Neural cell (in vitro differentiated cells): ENCODE measurements around the gene ATP2A1. TPM values are rescaled to one million over a fixed set of nuclear protein-coding genes. Genes with fewer than 3 reads are reported as not detected.

Experiments used
- H2AFZ ChIP-seq: fragments of 200-600, 300-800 bp; sonication (generic), shearing (Covaris generic); 2 replicates; pipeline ENCODE4 v1.6.0; 2014; ENCODE audit warnings: low read depth, mild to moderate bottlenecking, antibody characterized with exemption, low read length, moderate library complexity
- H3F3A ChIP-seq: fragments of 200-600 bp; shearing (Covaris generic); 2 replicates; pipeline ENCODE4 v1.6.1; 2016; ENCODE audit warnings: mild to moderate bottlenecking, moderate library complexity, mixed read lengths, antibody characterized with exemption, low read length; ENCODE audit not compliant: insufficient read depth, poor library complexity, severe bottlenecking
- H3K27ac ChIP-seq: fragments of 200-600, 300-800 bp; sonication (generic), shearing (Covaris generic); 2 replicates; pipeline ENCODE4 v1.5.1; 2014; ENCODE audit warnings: mild to moderate bottlenecking, low read length, moderate library complexity
- H3K27me3 ChIP-seq: fragments of 300-800, 200-600 bp; sonication (generic), shearing (Covaris generic); 2 replicates; pipeline ENCODE4 v1.6.0; 2014; ENCODE audit warnings: mild to moderate bottlenecking, low read depth, low read length, moderate library complexity; ENCODE audit not compliant: insufficient read depth
- H3K36me3 ChIP-seq: fragments of 300-800, 200-600 bp; sonication (generic), shearing (Covaris generic); 2 replicates; pipeline ENCODE4 v1.5.1; 2014; ENCODE audit warnings: mild to moderate bottlenecking, antibody characterized with exemption, low read length, moderate library complexity; ENCODE audit not compliant: insufficient read depth
- H3K4me2 ChIP-seq: fragments of 300-800, 200-600 bp; sonication (generic), shearing (Covaris generic); 2 replicates; pipeline ENCODE4 v1.6.0; 2014; ENCODE audit warnings: mild to moderate bottlenecking, low read length
- H3K4me3 ChIP-seq: fragments of 300-800, 200-600 bp; sonication (generic), shearing (Covaris generic); 2 replicates; pipeline ENCODE4 v1.5.1; 2014; ENCODE audit warnings: mild to moderate bottlenecking, low read length, moderate library complexity
- H3K79me2 ChIP-seq: fragments of 200-600 bp; shearing (Covaris generic); replicated peaks from 2 replicates; pipeline ENCODE4 v1.6.0; 2014; ENCODE audit warnings: mild to moderate bottlenecking, low read length, moderate library complexity; ENCODE audit not compliant: insufficient read depth
- H3K9ac ChIP-seq: fragments of 300-800, 200-600 bp; sonication (generic), shearing (Covaris generic); 2 replicates; pipeline ENCODE4 v1.6.1; 2016; ENCODE audit warnings: mild to moderate bottlenecking, low read length, mixed read lengths
- H3K9me2 ChIP-seq: fragments of 200-600 bp; shearing (Covaris generic); 2 replicates; pipeline ENCODE4 v1.6.1; 2016; ENCODE audit warnings: mild to moderate bottlenecking, low read length, mixed read lengths; ENCODE audit not compliant: insufficient read depth
- H3K9me3 ChIP-seq: fragments of 200-600, 300-800 bp; sonication (generic), shearing (Covaris generic); 2 replicates; pipeline ENCODE4 v1.6.1; 2016; ENCODE audit warnings: mild to moderate bottlenecking, mixed run types, low read length, moderate library complexity, mixed read lengths
- H4K20me1 ChIP-seq: fragments of 200-600 bp; shearing (Covaris generic); 2 replicates; pipeline ENCODE4 v1.6.1; 2016; ENCODE audit warnings: mild to moderate bottlenecking, mixed run types; ENCODE audit not compliant: insufficient read depth
- CTCF ChIP-seq: fragments of 450-650 bp; IDR thresholded peaks from 2 replicates; pipeline ENCODE4 v1.5.1; 2014; ENCODE audit warnings: antibody characterized with exemption, mild to moderate bottlenecking, moderate library complexity; ENCODE audit not compliant: poor library complexity, severe bottlenecking
- EP300 ChIP-seq: fragments of 450-650 bp; conservative IDR thresholded peaks from 2 replicates; pipeline ENCODE4 v1.6.1; 2014; ENCODE audit warnings: antibody characterized with exemption, mild to moderate bottlenecking, moderate library complexity; ENCODE audit not compliant: poor library complexity, severe bottlenecking
- EZH2 ChIP-seq: fragments of 200-600, 300-800 bp; shearing (Covaris generic), sonication (generic); IDR thresholded peaks from 2 replicates; pipeline ENCODE4 v1.6.1; 2014; ENCODE audit warnings: antibody characterized with exemption, low read length, borderline replicate concordance, mild to moderate bottlenecking; ENCODE audit not compliant: insufficient read depth, poor library complexity, severe bottlenecking
- MXI1 ChIP-seq: fragments of 450-650 bp; conservative IDR thresholded peaks from 2 replicates; pipeline ENCODE4 v1.6.1; 2014; ENCODE audit warnings: antibody characterized with exemption, mild to moderate bottlenecking; ENCODE audit not compliant: poor library complexity, severe bottlenecking
- POLR2AphosphoS5 ChIP-seq: IDR thresholded peaks from 2 replicates; pipeline ENCODE4 v1.6.1; 2012
- RAD21 ChIP-seq: fragments of 450-650 bp; conservative IDR thresholded peaks from 2 replicates; pipeline ENCODE4 v1.6.1; 2014; ENCODE audit warnings: antibody characterized with exemption, mild to moderate bottlenecking, moderate library complexity
- REST ChIP-seq: IDR thresholded peaks from 2 replicates; pipeline ENCODE4 v1.6.1; 2012; ENCODE audit warnings: borderline replicate concordance
- SMC3 ChIP-seq: fragments of 450-650 bp; conservative IDR thresholded peaks from 2 replicates; pipeline ENCODE4 v1.6.1; 2014; ENCODE audit warnings: antibody characterized with exemption, mild to moderate bottlenecking, moderate library complexity; ENCODE audit not compliant: poor library complexity
- TAF1 ChIP-seq: IDR thresholded peaks from 2 replicates; pipeline ENCODE4 v1.6.1; 2012; ENCODE audit warnings: low read depth
- polyA plus RNA-seq: library from polyadenylated mRNA; depleted of rRNA; stranded (reverse); fragments of >200 nt; gene quantifications from 2 replicates; pipeline ENCODE4 v1.2.3, GENCODE V29; 2014

ATP2A1 gene
- polyA plus RNA-seq, 1 donor from 2014 or later: 0.06 TPM

GRCh38 chr16:28876019-28876659 lies 2.1 kb upstream of the ATP2A1 start:
- Histone ChIP-seq H3F3A (no peaks in the 10 kb centered on the region), H3K27me3 (no peaks in the 10 kb centered on the region), H3K9ac (no peak overlapping the region), H4K20me1 (no peaks in the 10 kb centered on the region), H3K9me2 (no peaks in the 10 kb centered on the region), H3K36me3 (no peaks in the 10 kb centered on the region), H3K27ac (no peak overlapping the region), H3K4me3 (no peak overlapping the region), H3K9me3 (no peaks in the 10 kb centered on the region), H3K4me2 (no peak overlapping the region), H2AFZ (no peak overlapping the region), H3K79me2 (no peaks in the 10 kb centered on the region)
- TF ChIP-seq POLR2AphosphoS5 (no peak), EP300 (no peak), TAF1 (no peak), CTCF (no peak), SMC3 (no peak), REST (no peak), EZH2 (no peak), MXI1 (no peak), RAD21 (no peak)

- H3K9ac ChIP-seq: no peak overlapping the region
- H3K36me3 ChIP-seq: no peaks in the 10 kb centered on the region
- H3K4me3 ChIP-seq: no peak overlapping the region
- TF ChIP-seq EZH2 (no peak), RAD21 (no peak), SMC3 (no peak), TAF1 (no peak), EP300 (no peak), CTCF (no peak), REST (no peak), POLR2AphosphoS5 (no peak), MXI1 (no peak)
- H3K4me2 ChIP-seq: no peak overlapping the region
- H3K27me3 ChIP-seq: no peaks in the 10 kb centered on the region
- no peaks in the 10 kb centered on the region for H4K20me1 ChIP-seq
- no peaks in the 10 kb centered on the region for H3F3A ChIP-seq
- no peaks in the 10 kb centered on the region for H3K9me3 ChIP-seq
- no peak overlapping the region for H2AFZ ChIP-seq
- H3K27ac ChIP-seq: no peak overlapping the region
- no peaks in the 10 kb centered on the region for H3K79me2 ChIP-seq
- H3K9me2 ChIP-seq: no peaks in the 10 kb centered on the region
Observed at GRCh38 chr16:28876973-28877654, 1.2 kb upstream of the ATP2A1 start.
